ENCODE results near the gene PTEN. TPM values are rescaled to one million over a fixed set of nuclear protein-coding genes. Genes with fewer than 3 reads are reported as not detected.
"Not testable (repeated sequence)": the region's sequence is repeated elsewhere in the genome, so short reads cannot be mapped to it uniquely, and the experiment has no call there.

The PTEN gene
- total RNA-seq, 1 donor from 2014 or later: 96.3 TPM

- H3K27ac ChIP-seq: peak overlapping the region; percentile 78 to 85
- H3K4me3 ChIP-seq: peak overlapping the region; percentile 70 to 95
- intact Hi-C loops (cut with DNase I): no loop called here
- H3K4me1 ChIP-seq: peaks cover 0 to 14% of the 10 kb centered on the region in 2 donors
- no peak for DNase-seq (ENCODE audit: low spot score in 2 of 2)
- no peaks in the 10 kb centered on the region for H3K27me3 ChIP-seq
- no peaks in the 10 kb centered on the region for H3K36me3 ChIP-seq
- H3K9me3 ChIP-seq: no peaks in the 10 kb centered on the region
- TF ChIP-seq CTCF (IDR thresholded peaks at IDR 0.05): no peak
Measured at GRCh38 chr10:87818505-87819288, 44.7 kb upstream of the PTEN start.

GRCh38 chr10:87819289-87819585, 44.2 kb upstream of the PTEN start:
- H3K4me1 ChIP-seq: peaks cover 0 to 14% of the 10 kb centered on the region in 2 donors
- intact Hi-C loops (cut with DNase I): no loop called here
- DNase-seq (ENCODE audit: low spot score in 2 of 2): no peak
- no peak for TF ChIP-seq CTCF (IDR thresholded peaks at IDR 0.05)
- no peaks in the 10 kb centered on the region for H3K9me3 ChIP-seq
- H3K36me3 ChIP-seq: no peaks in the 10 kb centered on the region
- H3K27me3 ChIP-seq: no peaks in the 10 kb centered on the region
- H3K27ac ChIP-seq: no peak overlapping the region
- H3K4me3 ChIP-seq: peak overlapping the region in 1 of 2 donors; percentile 70

GRCh38 chr10:87826653-87827052, 36.8 kb upstream of the PTEN start:
- TF ChIP-seq CTCF (IDR thresholded peaks at IDR 0.05): no peak
- Histone ChIP-seq H3K27ac (no peak overlapping the region), H3K36me3 (no peaks in the 10 kb centered on the region), H3K27me3 (no peaks in the 10 kb centered on the region), H3K4me3 (no peak overlapping the region), H3K4me1 (no peaks in the 10 kb centered on the region), H3K9me3 (no peaks in the 10 kb centered on the region)
- intact Hi-C loops (cut with DNase I): no loop called here
- DNase-seq (ENCODE audit: low spot score in 2 of 2): no peak

GRCh38 chr10:87827681-87828080, 35.7 kb upstream of the PTEN start:
- no peak overlapping the region for H3K4me3 ChIP-seq
- H3K9me3 ChIP-seq: no peaks in the 10 kb centered on the region
- TF ChIP-seq CTCF (IDR thresholded peaks at IDR 0.05): no peak
- no peaks in the 10 kb centered on the region for H3K4me1 ChIP-seq
- DNase-seq (ENCODE audit: low spot score in 2 of 2): no peak
- no peak overlapping the region for H3K27ac ChIP-seq
- no peaks in the 10 kb centered on the region for H3K27me3 ChIP-seq
- H3K36me3 ChIP-seq: no peaks in the 10 kb centered on the region
- intact Hi-C loops (cut with DNase I): no loop called here

- H3K9me3 ChIP-seq; H3K36me3 ChIP-seq; DNase-seq (ENCODE audit: low spot score in 2 of 2); H3K27ac ChIP-seq; H3K4me1 ChIP-seq; H3K27me3 ChIP-seq; H3K4me3 ChIP-seq; intact Hi-C loops (cut with DNase I): not testable (repeated sequence)
Measured at GRCh38 chr10:87829051-87829450, 34.4 kb upstream of the PTEN start.

- no peak overlapping the region for H3K4me3 ChIP-seq
- TF ChIP-seq CTCF (IDR thresholded peaks at IDR 0.05): no peak
- H3K27me3 ChIP-seq: no peaks in the 10 kb centered on the region
- no peak overlapping the region for H3K27ac ChIP-seq
- no peaks in the 10 kb centered on the region for H3K36me3 ChIP-seq
- intact Hi-C loops (cut with DNase I): no loop called here
- H3K9me3 ChIP-seq: no peaks in the 10 kb centered on the region
- DNase-seq (ENCODE audit: low spot score in 2 of 2): no peak
- no peaks in the 10 kb centered on the region for H3K4me1 ChIP-seq
Measured at GRCh38 chr10:87829986-87830729, 33.3 kb upstream of the PTEN start.

Measured in ascending aorta (tissue), 2 donors.